ENCODE measurements around the gene PRKN. TPM values are rescaled to one million over a fixed set of nuclear protein-coding genes. Genes with fewer than 3 reads are reported as not detected.

PRKN gene
- total RNA-seq, 1 donor from 2014 or later, result 4.9 TPM

DNA sequence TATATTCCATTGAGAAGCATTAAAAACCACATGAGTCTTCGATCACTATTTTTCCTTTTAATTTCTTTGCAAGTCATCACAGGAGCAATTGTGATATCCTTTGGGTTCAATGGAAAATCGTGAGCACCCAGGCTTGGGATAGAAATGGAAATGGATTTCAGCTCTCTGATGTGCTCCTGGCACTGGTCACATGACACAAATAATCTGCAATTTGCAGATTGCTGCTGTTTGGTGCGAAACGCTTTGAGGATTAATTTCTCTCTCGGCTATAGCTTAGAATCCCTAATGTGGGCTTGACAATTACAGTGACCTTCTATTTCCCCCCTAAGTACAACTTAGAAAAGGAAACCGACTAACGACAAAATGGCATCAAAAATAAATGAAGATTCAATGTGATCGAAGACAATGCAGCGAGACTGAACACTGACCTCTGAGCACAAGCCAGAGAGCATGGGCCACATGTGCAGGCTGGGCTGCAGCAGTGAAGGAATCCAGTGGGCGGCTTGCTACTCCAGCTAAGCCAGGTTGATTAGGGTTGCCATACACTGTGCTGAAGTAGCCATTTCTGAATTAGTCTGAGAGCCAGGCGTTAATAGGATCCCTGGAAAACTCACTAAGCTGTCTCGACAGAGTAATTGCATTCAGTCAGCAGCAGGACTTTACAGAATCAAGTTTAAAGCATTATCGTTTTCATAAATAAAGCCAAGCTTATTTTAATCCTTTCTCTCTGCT is 1151.9 kb downstream of the PRKN start:
- intact Hi-C loops (cut with DNase I), result no loop called here
- H3K36me3 ChIP-seq, result no peaks in the 10 kb centered on the region
- no peak overlapping the region for H3K27ac ChIP-seq
- no peak for DNase-seq (ENCODE audit: extremely low spot score in 2 of 2)
- H3K4me1 ChIP-seq, result no peaks in the 10 kb centered on the region
- TF ChIP-seq POLR2A (IDR thresholded peaks at IDR 0.05) (no peak), POLR2AphosphoS5 (IDR thresholded peaks at IDR 0.05; ENCODE audit: insufficient read depth in 1 of 2, low read depth in 1 of 2) (no peak)
- TF ChIP-seq, protein P1, sequence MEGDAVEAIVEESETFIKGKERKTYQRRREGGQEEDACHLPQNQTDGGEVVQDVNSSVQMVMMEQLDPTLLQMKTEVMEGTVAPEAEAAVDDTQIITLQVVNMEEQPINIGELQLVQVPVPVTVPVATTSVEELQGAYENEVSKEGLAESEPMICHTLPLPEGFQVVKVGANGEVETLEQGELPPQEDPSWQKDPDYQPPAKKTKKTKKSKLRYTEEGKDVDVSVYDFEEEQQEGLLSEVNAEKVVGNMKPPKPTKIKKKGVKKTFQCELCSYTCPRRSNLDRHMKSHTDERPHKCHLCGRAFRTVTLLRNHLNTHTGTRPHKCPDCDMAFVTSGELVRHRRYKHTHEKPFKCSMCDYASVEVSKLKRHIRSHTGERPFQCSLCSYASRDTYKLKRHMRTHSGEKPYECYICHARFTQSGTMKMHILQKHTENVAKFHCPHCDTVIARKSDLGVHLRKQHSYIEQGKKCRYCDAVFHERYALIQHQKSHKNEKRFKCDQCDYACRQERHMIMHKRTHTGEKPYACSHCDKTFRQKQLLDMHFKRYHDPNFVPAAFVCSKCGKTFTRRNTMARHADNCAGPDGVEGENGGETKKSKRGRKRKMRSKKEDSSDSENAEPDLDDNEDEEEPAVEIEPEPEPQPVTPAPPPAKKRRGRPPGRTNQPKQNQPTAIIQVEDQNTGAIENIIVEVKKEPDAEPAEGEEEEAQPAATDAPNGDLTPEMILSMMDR (IDR thresholded peaks at IDR 0.05), result no peak
- H3K4me3 ChIP-seq, result no peak overlapping the region
- H3K9me3 ChIP-seq, result no peaks in the 10 kb centered on the region
- H3K27me3 ChIP-seq, result no peaks in the 10 kb centered on the region

DNA sequence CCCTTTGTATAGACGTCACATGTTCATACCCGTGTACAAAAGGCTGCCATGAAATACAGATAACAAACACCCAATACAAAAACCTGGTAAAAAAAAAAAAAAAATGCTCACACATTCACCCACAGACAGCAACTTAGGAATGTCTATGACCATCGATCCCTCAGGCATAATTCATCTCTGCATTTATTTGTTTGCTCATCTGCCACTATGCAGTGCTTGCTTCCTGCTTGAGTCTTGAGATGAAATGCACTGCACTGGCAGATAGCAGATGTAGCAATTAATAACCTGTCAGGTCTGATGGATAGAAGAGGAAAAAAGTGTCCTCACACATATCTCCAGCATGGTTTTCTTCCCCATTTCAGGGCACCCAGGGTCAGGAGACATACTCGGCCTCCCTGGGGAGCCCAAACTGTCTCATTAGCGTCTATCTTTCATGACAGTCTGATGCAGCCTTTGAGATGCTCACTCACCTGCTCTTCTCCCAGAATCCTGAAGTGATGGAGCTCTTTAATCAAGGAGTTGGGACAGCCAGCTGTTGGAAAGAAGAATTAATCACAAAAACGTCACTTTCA is 1158.6 kb downstream of the PRKN start:
- H3K27me3 ChIP-seq, result no peaks in the 10 kb centered on the region
- H3K4me1 ChIP-seq, result no peaks in the 10 kb centered on the region
- no peak overlapping the region for H3K27ac ChIP-seq
- no peak overlapping the region for H3K4me3 ChIP-seq
- no peak for DNase-seq (ENCODE audit: extremely low spot score in 2 of 2)
- TF ChIP-seq, protein P1 (IDR thresholded peaks at IDR 0.05), result no peak
- TF ChIP-seq POLR2AphosphoS5 (IDR thresholded peaks at IDR 0.05; ENCODE audit: insufficient read depth in 1 of 2, low read depth in 1 of 2) (no peak), POLR2A (IDR thresholded peaks at IDR 0.05) (no peak)
- no peaks in the 10 kb centered on the region for H3K36me3 ChIP-seq
- no peaks in the 10 kb centered on the region for H3K9me3 ChIP-seq
- intact Hi-C loops (cut with DNase I), result no loop called here

DNA sequence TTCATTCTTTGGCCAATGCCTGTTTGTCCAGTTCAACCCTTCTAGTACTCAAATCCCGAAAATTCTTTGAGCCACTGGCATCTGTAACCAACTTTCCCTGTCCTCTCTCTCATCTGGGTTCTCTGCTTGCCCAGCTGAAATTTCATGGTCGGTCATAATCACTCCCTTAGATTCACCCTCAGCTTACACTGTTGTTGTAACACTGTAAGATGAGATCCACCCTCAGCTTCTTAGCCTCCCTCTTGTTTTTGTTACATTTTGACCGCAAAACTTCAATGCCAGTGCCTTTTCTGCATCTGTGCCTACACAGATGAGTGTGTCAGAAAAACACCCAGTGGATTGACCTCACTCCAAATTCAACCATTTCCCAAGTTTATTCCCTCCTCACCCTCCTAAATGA is 1162.6 kb downstream of the PRKN start:
- TF ChIP-seq POLR2AphosphoS5 (IDR thresholded peaks at IDR 0.05; ENCODE audit: insufficient read depth in 1 of 2, low read depth in 1 of 2), result no peak
- TF ChIP-seq, protein P1 (IDR thresholded peaks at IDR 0.05), result no peak
- no peak for TF ChIP-seq POLR2A (IDR thresholded peaks at IDR 0.05)
- no peaks in the 10 kb centered on the region for H3K4me1 ChIP-seq

DNA sequence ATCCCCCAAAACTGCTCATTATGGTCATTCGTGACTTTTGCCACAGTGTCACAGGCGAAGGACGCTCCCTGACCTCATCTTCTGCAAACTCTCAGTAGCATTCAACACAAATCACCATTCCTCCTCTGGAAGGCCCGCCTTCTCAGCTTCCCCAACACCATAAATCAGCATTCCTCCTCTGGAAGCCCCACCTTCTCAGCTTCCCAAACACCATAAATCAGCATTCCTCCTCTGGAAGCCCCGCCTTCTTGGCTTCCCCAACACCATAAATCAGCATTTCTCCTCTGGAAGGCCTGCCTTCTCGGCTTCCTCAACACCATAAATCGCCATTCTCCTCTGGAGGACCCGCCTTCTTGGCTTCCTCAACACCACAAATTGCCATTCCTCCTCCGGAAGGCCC is 1165.7 kb downstream of the PRKN start:
- no peaks in the 10 kb centered on the region for H3K4me1 ChIP-seq
- H3K4me3 ChIP-seq, result no peak overlapping the region
- no peaks in the 10 kb centered on the region for H3K36me3 ChIP-seq
- DNase-seq (ENCODE audit: extremely low spot score in 2 of 2), result no peak
- intact Hi-C loops (cut with DNase I), result no loop called here
- no peaks in the 10 kb centered on the region for H3K27me3 ChIP-seq
- no peak for TF ChIP-seq POLR2AphosphoS5 (IDR thresholded peaks at IDR 0.05; ENCODE audit: insufficient read depth in 1 of 2, low read depth in 1 of 2)
- H3K9me3 ChIP-seq, result no peaks in the 10 kb centered on the region
- H3K27ac ChIP-seq, result no peak overlapping the region

More for the DNA sequence above, 1162.6 kb downstream of the PRKN start:
- Histone ChIP-seq H3K36me3 (no peaks in the 10 kb centered on the region), H3K4me3 (no peak overlapping the region), H3K9me3 (no peaks in the 10 kb centered on the region), H3K27ac (no peak overlapping the region), H3K27me3 (no peaks in the 10 kb centered on the region)
- no peak for DNase-seq (ENCODE audit: extremely low spot score in 2 of 2)
- intact Hi-C loops (cut with DNase I), result no loop called here

- Histone ChIP-seq H3K36me3 (no peaks in the 10 kb centered on the region), H3K27ac (no peak overlapping the region), H3K27me3 (no peaks in the 10 kb centered on the region), H3K4me1 (no peaks in the 10 kb centered on the region), H3K4me3 (no peak overlapping the region), H3K9me3 (peaks cover 15% of the 10 kb centered on the region)
- intact Hi-C loops (cut with DNase I), result no loop called here
- no peak for TF ChIP-seq POLR2AphosphoS5 (IDR thresholded peaks at IDR 0.05; ENCODE audit: insufficient read depth in 1 of 2, low read depth in 1 of 2)
- TF ChIP-seq, protein P1 (IDR thresholded peaks at IDR 0.05), result no peak
- no peak for TF ChIP-seq POLR2A (IDR thresholded peaks at IDR 0.05)
- no peak for DNase-seq (ENCODE audit: extremely low spot score in 2 of 2)
Observed at GRCh38 chr6:161557333-161558107, 1170.0 kb downstream of the PRKN start.
